NCI-H146 treated with DMSO at 0.1 percent for 48 hours (cell line): ENCODE measurements around the gene TBKBP1.
"Not testable (repeated sequence)": the region's sequence is repeated elsewhere in the genome, so short reads cannot be mapped to it uniquely, and the experiment has no call there.

Source experiments
- DNase-seq: peaks from one replicate; lab custom pipeline; 2025; ENCODE audit not compliant: unreplicated experiment; lab: John Stamatoyannopoulos, UW

The TBKBP1 gene

GRCh38 chr17:47731396-47731795 is 37.4 kb downstream of the TBKBP1 start:
- DNase-seq = no peak

GRCh38 chr17:47732399-47733046 is 38.6 kb downstream of the TBKBP1 start:
- DNase-seq = no peak

- peak; percentile 72 for DNase-seq
These were observed 39.2 kb downstream of the TBKBP1 start, which contains the start of gene TBX21 for GRCh38 chr17:47733047-47733673. Gene TBX21, plus strand, starts transcription at chr17:47733236. Its CDS starts 219 bp downstream, at chr17:47733455.

- peak; percentile 10 for DNase-seq
These were observed 39.9 kb downstream of the TBKBP1 start for GRCh38 chr17:47733674-47734410.

- no peak for DNase-seq
These were observed 41.1 kb downstream of the TBKBP1 start for GRCh38 chr17:47735139-47735464.

GRCh38 chr17:47735536-47736011 is 41.6 kb downstream of the TBKBP1 start:
- no peak for DNase-seq

- DNase-seq = no peak
These were observed 42.8 kb downstream of the TBKBP1 start for GRCh38 chr17:47736501-47737495.

- no peak for DNase-seq
These were observed 44.2 kb downstream of the TBKBP1 start for GRCh38 chr17:47738178-47738577.

GRCh38 chr17:47739150-47739549 is 45.2 kb downstream of the TBKBP1 start:
- no peak for DNase-seq

GRCh38 chr17:47739945-47740344 is 46.0 kb downstream of the TBKBP1 start:
- DNase-seq = not testable (repeated sequence)

GRCh38 chr17:47741109-47741792 is 47.3 kb downstream of the TBKBP1 start:
- no peak for DNase-seq

GRCh38 chr17:47741793-47742145 is 47.8 kb downstream of the TBKBP1 start:
- no peak for DNase-seq

- peak; percentile 22 for DNase-seq
These were observed 48.6 kb downstream of the TBKBP1 start for GRCh38 chr17:47742319-47743181.

GRCh38 chr17:47744168-47745036 is 50.4 kb downstream of the TBKBP1 start:
- no peak for DNase-seq

GRCh38 chr17:47745037-47745380 is 51.0 kb downstream of the TBKBP1 start:
- no peak for DNase-seq

- DNase-seq = no peak
These were observed 57.5 kb downstream of the TBKBP1 start for GRCh38 chr17:47751471-47751870.

GRCh38 chr17:47757386-47757785 is 63.4 kb downstream of the TBKBP1 start:
- DNase-seq = no peak

- DNase-seq = no peak
These were observed 66.6 kb downstream of the TBKBP1 start for GRCh38 chr17:47760409-47761140.
